CD4-positive, alpha-beta T cell treated with Interferon gamma for 1 hour (primary cell): ENCODE results near the gene HTRA1.

Experiments
- DNase-seq: peaks from one replicate; pipeline ENCODE4 v3.0.0-alpha.2; 2020

Gene HTRA1

GRCh38 chr10:122475100-122475499 is 13.7 kb downstream of the HTRA1 start:
- no peak for DNase-seq

- no peak for DNase-seq
Measured at GRCh38 chr10:122475591-122476332, 14.4 kb downstream of the HTRA1 start.

GRCh38 chr10:122476333-122476695 is 15.0 kb downstream of the HTRA1 start:
- no peak for DNase-seq

- no peak for DNase-seq
Measured at GRCh38 chr10:122477436-122477835, 16.1 kb downstream of the HTRA1 start.

- DNase-seq = no peak
Measured at GRCh38 chr10:122478971-122479370, 17.6 kb downstream of the HTRA1 start.

GRCh38 chr10:122480146-122480833 is 18.9 kb downstream of the HTRA1 start:
- no peak for DNase-seq

GRCh38 chr10:122481296-122482056 is 20.1 kb downstream of the HTRA1 start:
- DNase-seq = no peak

GRCh38 chr10:122484276-122485060 is 23.1 kb downstream of the HTRA1 start:
- DNase-seq = no peak

- no peak for DNase-seq
Measured at GRCh38 chr10:122485670-122486069, 24.3 kb downstream of the HTRA1 start.

- no peak for DNase-seq
Measured at GRCh38 chr10:122486406-122487080, 25.2 kb downstream of the HTRA1 start.

GRCh38 chr10:122487174-122487765 is 25.9 kb downstream of the HTRA1 start:
- DNase-seq = no peak

GRCh38 chr10:122490268-122490667 is 28.9 kb downstream of the HTRA1 start:
- no peak for DNase-seq

- no peak for DNase-seq
Measured at GRCh38 chr10:122490786-122491680, 29.7 kb downstream of the HTRA1 start.

- no peak for DNase-seq
Measured at GRCh38 chr10:122492006-122492405, 30.7 kb downstream of the HTRA1 start.

GRCh38 chr10:122492999-122493481 is 31.7 kb downstream of the HTRA1 start:
- no peak for DNase-seq

GRCh38 chr10:122493761-122494160 is 32.4 kb downstream of the HTRA1 start:
- no peak for DNase-seq

GRCh38 chr10:122494173-122494820 is 32.9 kb downstream of the HTRA1 start:
- no peak for DNase-seq

- no peak for DNase-seq
Measured at GRCh38 chr10:122494833-122495232, 33.5 kb downstream of the HTRA1 start.

GRCh38 chr10:122495406-122496340 is 34.3 kb downstream of the HTRA1 start:
- DNase-seq = no peak
